Neutrophil (primary cell): ENCODE results near the gene CFAP73.

Experiments
- H3K27ac ChIP-seq: fragments of 200-600 bp; sonication (generic); 2 replicates; pipeline ENCODE4 v1.5.1; 2016; ENCODE audit warnings: mild to moderate bottlenecking, moderate library complexity
- H3K27me3 ChIP-seq: fragments of 200-600 bp; sonication (generic); 2 replicates; pipeline ENCODE4 v1.6.0; 2016; ENCODE audit warnings: mild to moderate bottlenecking
- H3K36me3 ChIP-seq: fragments of 200-600 bp; sonication (generic); 2 replicates; pipeline ENCODE4 v1.5.1; 2017
- H3K4me1 ChIP-seq, 2 experiments: fragments of 200-600 bp in 1 of 2; sonication (generic) in 1 of 2; 1 replicate in 1 of 2; 2 replicates in 1 of 2; pipeline versions ENCODE4 v1.5.1 to v1.6.1; 2013 to 2016; ENCODE audit warnings: low read depth in 1 of 2, low read length in 1 of 2, mild to moderate bottlenecking in 1 of 2, moderate library complexity in 1 of 2; ENCODE audit not compliant: control insufficient read depth in 1 of 2, insufficient read depth in 1 of 2
- H3K4me3 ChIP-seq, 2 experiments: fragments of 200-600 bp in 1 of 2; sonication (generic) in 1 of 2; 1 replicate in 1 of 2; 2 replicates in 1 of 2; pipeline ENCODE4 v1.5.1; 2013 to 2016; ENCODE audit warnings: low read depth in 1 of 2, low read length in 1 of 2, mild to moderate bottlenecking in 1 of 2, moderate library complexity in 1 of 2
- H3K9me3 ChIP-seq: fragments of 200-600 bp; sonication (generic); 2 replicates; pipeline ENCODE4 v1.5.1; 2016
- TF ChIP-seq, protein P1 (sequence below): fragments of 200-600 bp; sonication (generic); IDR thresholded peaks from 2 replicates; pipeline ENCODE4 v1.5.1; 2016; ENCODE audit warnings: antibody characterized with exemption

CFAP73 gene

DNA sequence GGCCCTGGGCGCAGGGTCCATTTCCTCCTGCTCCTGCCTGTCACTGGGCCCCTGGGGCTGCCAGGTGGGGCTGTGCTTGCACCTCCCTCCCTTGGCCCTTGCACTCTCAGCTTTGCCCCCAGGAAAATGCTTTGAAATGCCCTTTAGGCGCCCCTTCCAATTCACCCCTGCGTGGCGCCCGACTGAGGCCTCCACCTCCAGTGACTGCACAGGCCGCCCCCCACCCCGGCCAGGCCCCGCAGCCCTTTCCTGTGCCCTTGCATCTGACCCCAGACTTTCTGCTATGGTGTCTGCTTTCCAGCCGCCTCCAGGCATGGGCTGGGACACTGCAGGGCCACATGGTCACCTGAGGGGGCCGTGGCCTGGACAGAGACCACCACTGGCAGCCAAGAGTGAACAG is 18.3 kb downstream of the CFAP73 start:
- Histone ChIP-seq H3K36me3 (peaks cover 95% of the 10 kb centered on the region), H3K4me3 (no peak overlapping the region), H3K9me3 (no peaks in the 10 kb centered on the region), H3K27me3 (no peaks in the 10 kb centered on the region), H3K27ac (no peak overlapping the region), H3K4me1 (no peaks in the 10 kb centered on the region)
- TF ChIP-seq, protein P1, sequence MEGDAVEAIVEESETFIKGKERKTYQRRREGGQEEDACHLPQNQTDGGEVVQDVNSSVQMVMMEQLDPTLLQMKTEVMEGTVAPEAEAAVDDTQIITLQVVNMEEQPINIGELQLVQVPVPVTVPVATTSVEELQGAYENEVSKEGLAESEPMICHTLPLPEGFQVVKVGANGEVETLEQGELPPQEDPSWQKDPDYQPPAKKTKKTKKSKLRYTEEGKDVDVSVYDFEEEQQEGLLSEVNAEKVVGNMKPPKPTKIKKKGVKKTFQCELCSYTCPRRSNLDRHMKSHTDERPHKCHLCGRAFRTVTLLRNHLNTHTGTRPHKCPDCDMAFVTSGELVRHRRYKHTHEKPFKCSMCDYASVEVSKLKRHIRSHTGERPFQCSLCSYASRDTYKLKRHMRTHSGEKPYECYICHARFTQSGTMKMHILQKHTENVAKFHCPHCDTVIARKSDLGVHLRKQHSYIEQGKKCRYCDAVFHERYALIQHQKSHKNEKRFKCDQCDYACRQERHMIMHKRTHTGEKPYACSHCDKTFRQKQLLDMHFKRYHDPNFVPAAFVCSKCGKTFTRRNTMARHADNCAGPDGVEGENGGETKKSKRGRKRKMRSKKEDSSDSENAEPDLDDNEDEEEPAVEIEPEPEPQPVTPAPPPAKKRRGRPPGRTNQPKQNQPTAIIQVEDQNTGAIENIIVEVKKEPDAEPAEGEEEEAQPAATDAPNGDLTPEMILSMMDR: no peak

DNA sequence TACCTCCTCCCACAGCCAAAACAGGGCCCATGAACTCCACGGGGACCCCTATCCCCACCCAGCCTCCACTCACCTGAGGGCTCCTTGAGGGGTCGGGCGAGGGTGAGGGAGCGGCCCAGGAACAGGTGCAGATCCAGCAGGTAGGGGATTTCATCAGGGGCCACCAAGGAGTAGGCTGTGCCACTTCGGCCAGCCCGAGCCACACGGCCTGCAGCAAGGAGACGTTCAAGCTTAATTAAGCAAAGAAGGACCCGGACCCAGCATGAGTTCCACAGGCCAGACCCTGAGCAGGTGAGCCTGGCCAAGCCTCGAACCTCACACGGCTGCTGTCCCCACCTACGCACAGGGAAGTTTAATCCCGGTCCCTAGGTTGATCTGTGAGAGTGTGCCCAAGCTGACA is 20.2 kb downstream of the CFAP73 start:
- TF ChIP-seq, protein P1: no peak
- peaks cover 87% of the 10 kb centered on the region for H3K36me3 ChIP-seq
- no peak overlapping the region for H3K4me3 ChIP-seq
- H3K27me3 ChIP-seq: no peaks in the 10 kb centered on the region
- no peak overlapping the region for H3K27ac ChIP-seq
- H3K4me1 ChIP-seq: no peaks in the 10 kb centered on the region
- no peaks in the 10 kb centered on the region for H3K9me3 ChIP-seq

DNA sequence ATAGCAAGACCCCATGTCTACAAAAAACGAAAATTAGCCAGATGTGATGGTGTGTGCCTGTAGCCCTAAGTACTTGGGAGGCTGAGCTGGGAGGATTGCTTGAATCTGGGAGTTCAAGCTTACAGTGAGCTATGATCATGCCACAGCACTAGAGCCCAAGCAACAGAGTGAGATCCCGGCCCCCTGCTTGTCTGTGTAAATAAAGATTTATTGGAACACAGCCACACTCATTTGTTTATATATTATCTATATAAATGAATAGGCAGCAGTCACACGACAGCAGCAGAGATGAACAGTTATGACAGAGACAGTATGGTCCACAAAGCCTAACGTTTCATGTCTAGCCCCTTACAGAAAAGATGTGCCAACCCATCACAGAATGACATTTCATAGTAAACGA is 20.9 kb downstream of the CFAP73 start:
- Histone ChIP-seq H3K9me3 (no peaks in the 10 kb centered on the region), H3K27me3 (no peaks in the 10 kb centered on the region), H3K27ac (no peak overlapping the region), H3K4me3 (no peak overlapping the region), H3K4me1 (no peaks in the 10 kb centered on the region), H3K36me3 (peaks cover 87% of the 10 kb centered on the region)
- TF ChIP-seq, protein P1: no peak

DNA sequence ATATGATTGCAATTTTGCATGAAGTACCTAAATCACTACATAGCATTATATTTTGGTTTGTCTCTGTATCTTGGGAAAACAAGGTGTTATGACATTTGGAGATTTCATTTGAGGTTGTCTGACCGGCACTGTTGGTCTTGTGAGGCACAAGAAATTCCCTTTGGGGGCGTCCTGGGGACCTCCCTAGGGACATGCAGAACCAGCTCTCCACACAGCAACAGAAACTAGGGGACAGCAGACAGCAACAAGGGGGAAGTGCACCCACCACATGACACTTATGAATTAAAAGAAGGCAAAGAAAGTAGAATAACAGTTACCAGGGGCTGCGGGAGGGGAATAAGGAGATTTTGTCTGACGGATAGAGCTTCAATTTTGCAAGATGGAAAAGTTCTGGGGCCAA is 21.4 kb downstream of the CFAP73 start:
- peaks cover 87% of the 10 kb centered on the region for H3K36me3 ChIP-seq
- no peaks in the 10 kb centered on the region for H3K9me3 ChIP-seq
- H3K27ac ChIP-seq: no peak overlapping the region

DNA sequence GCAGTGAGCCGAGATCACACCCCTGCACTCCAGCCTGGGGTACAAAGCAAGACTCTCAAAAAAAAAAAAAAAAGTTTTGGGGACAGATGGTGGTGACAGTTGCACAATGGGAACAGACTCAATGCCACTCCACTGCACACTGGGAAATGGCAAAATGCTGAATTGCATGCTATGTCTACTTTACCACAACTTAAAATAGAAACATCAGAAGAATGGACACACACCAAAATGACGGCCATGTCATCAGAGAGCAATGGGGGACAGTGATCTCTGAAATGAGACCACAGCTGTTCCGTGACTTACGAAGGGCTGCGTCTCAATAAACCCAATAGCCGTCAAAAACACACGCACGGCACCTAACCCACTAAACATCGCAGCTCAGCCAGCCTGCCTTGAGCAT is 22.0 kb downstream of the CFAP73 start:
- Histone ChIP-seq H3K36me3 (peaks cover 88% of the 10 kb centered on the region), H3K4me3 (no peak overlapping the region), H3K9me3 (no peaks in the 10 kb centered on the region), H3K4me1 (no peaks in the 10 kb centered on the region), H3K27me3 (no peaks in the 10 kb centered on the region), H3K27ac (no peak overlapping the region)
- TF ChIP-seq, protein P1: no peak

More for the DNA sequence above, 21.4 kb downstream of the CFAP73 start:
- TF ChIP-seq, protein P1: no peak
- H3K27me3 ChIP-seq: no peaks in the 10 kb centered on the region
- no peak overlapping the region for H3K4me3 ChIP-seq
- H3K4me1 ChIP-seq: no peaks in the 10 kb centered on the region

DNA sequence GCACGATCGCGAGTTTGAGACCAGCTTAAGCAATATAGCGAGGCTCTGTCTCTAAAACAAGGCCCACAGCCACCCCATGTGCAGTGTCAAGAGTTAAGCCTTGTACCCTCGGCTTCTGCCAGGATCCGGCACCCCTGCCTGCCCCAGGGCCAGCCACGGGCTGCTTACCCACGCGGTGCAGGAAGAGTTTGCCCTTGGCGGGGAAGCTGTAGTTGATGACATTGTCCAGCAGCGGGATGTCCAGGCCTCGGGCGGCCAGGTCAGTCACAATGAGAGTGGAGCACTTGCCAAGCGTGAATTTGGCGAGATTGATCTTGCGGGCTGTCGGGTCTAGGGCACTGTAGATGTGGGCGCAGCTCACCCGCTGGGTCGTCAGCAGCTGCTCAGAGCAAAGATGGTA is 22.7 kb downstream of the CFAP73 start:
- Histone ChIP-seq H3K4me3 (no peak overlapping the region), H3K27me3 (no peaks in the 10 kb centered on the region), H3K9me3 (no peaks in the 10 kb centered on the region), H3K27ac (no peak overlapping the region), H3K36me3 (peaks cover 89% of the 10 kb centered on the region), H3K4me1 (no peaks in the 10 kb centered on the region)
- TF ChIP-seq, protein P1: no peak
